Fibroblast of skin of scalp (primary cell): ENCODE data around the gene NHERF2.
A peak's percentile ranks its signal among the peaks of the same experiment; 100 is the strongest.
"Not testable (repeated sequence)": the region's sequence is repeated elsewhere in the genome, so short reads cannot be mapped to it uniquely, and the experiment has no call there.

Experiments used
- DNase-seq: peaks from one replicate; pipeline ENCODE4 v3.0.0-alpha.2; 2013

The NHERF2 gene

GRCh38 chr16:2028146-2028545, 1.4 kb downstream of the NHERF2 start:
- no peak for DNase-seq

GRCh38 chr16:2028620-2029220, 2.0 kb downstream of the NHERF2 start:
- no peak for DNase-seq

GRCh38 chr16:2029350-2029749, 2.6 kb downstream of the NHERF2 start:
- DNase-seq: no peak

GRCh38 chr16:2030036-2030435, 3.3 kb downstream of the NHERF2 start:
- no peak for DNase-seq

- no peak for DNase-seq
Observed at GRCh38 chr16:2031081-2031577, 4.4 kb downstream of the NHERF2 start.

- no peak for DNase-seq
Observed at GRCh38 chr16:2032285-2033056, 5.8 kb downstream of the NHERF2 start.

- peak; percentile 76 for DNase-seq
Observed at GRCh38 chr16:2033057-2033908, 6.6 kb downstream of the NHERF2 start.

GRCh38 chr16:2033909-2034695, 7.4 kb downstream of the NHERF2 start:
- DNase-seq: not testable (repeated sequence)

- no peak for DNase-seq
Observed at GRCh38 chr16:2034696-2035430, 8.2 kb downstream of the NHERF2 start.

GRCh38 chr16:2035431-2036199, 8.9 kb downstream of the NHERF2 start:
- DNase-seq: peak; percentile 94

- no peak for DNase-seq
Observed at GRCh38 chr16:2036200-2036966, 9.7 kb downstream of the NHERF2 start.

- no peak for DNase-seq
Observed at GRCh38 chr16:2037115-2037514, 10.4 kb downstream of the NHERF2 start.

- DNase-seq: peak; percentile 85
Observed at GRCh38 chr16:2037647-2038381, 11.1 kb downstream of the NHERF2 start.

- peak; percentile 65 for DNase-seq
Observed at GRCh38 chr16:2038382-2039231, 11.9 kb downstream of the NHERF2 start.

GRCh38 chr16:2039274-2040031, 12.8 kb downstream of the NHERF2 start:
- peak; percentile 99 for DNase-seq

GRCh38 chr16:2040041-2040786, 13.5 kb downstream of the NHERF2 start:
- no peak for DNase-seq
